Activated CD4-positive, CD25-positive, alpha-beta regulatory T cell treated with anti-CD3 and anti-CD28 coated beads, Interleukin-2, amount 50 U/mL, for 72 hours (primary cell): ENCODE data around the gene GPSM3.
"Not testable (repeated sequence)": the region's sequence is repeated elsewhere in the genome, so short reads cannot be mapped to it uniquely, and the experiment has no call there.

Experiments used
- DNase-seq: peaks from one replicate; pipeline ENCODE4 v3.0.0; 2021

Gene GPSM3

GRCh38 chr6:32186151-32186840, 6.1 kb downstream of the GPSM3 start:
- not testable (repeated sequence) for DNase-seq

GRCh38 chr6:32185681-32186131, 6.7 kb downstream of the GPSM3 start:
- not testable (repeated sequence) for DNase-seq

DNA sequence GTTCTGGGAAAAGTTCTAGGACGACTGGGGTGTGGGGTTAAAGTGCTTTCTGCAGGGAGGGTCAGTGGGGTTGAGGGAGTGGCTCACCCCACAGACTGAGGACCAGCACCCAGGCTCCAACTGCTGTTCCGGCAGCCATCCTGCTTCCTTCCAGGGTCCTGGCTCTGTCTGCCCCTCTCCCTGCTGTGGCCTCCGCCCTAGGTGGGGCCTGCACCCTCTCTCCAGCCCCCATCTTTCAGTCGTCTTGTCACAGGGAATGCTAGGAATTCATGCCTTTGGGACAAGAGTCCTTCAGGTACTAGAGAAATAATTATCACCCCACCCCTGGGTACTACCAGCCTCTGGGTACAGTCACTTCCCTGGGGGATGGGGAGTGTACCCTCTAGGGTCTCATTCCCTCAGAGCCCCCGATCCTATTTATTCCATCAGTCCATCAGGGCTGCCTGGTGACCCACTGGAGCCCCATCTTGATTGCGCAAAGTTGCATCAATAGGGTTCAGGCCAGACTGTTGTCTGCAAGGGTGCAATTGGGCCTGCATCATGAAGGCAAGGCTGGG, 8.3 kb downstream of the GPSM3 start, which contains the start of gene AGER:
Gene AGER (minus strand): TSS at position 170 of the 557 bp plus-strand sequence. CDS start 31 bp downstream, at position 139.
- DNase-seq, result no peak

- DNase-seq, result no peak
These were observed 8.9 kb downstream of the GPSM3 start for GRCh38 chr6:32183483-32184083.

- no peak for DNase-seq
These were observed 9.4 kb downstream of the GPSM3 start for GRCh38 chr6:32183030-32183429.

- DNase-seq, result no peak
These were observed 9.9 kb downstream of the GPSM3 start for GRCh38 chr6:32182555-32182981.

DNA sequence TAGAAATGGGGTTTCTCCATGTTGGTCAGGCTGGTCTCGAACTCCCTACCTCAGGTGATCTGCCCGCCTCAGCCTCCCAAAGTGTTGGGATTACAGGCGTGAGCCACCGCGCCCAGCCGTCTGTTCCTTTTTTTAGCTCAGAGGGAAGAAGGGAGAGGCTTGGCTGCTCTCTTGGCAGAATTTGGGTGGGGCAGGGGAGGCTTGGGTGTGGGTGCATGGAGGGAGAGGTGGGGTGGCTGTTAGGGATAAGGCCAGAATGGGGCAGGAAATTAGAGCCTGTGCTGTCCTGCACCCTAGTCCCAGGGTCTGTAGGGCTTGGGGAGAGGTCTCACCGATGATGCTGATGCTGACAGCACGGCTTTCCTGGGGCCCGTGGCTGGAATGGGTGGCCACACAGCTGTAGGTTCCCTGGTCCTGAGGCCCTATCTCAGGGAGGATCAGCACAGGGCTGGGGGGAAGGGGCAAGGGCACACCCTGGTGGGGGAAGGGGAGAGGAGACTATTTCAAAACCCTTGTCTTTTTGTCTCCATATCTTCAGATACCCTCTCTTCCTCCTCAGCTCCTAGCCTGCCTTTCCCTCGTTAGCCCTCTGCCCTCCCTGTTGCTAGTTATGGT, 10.4 kb downstream of the GPSM3 start:
- no peak for DNase-seq

DNA sequence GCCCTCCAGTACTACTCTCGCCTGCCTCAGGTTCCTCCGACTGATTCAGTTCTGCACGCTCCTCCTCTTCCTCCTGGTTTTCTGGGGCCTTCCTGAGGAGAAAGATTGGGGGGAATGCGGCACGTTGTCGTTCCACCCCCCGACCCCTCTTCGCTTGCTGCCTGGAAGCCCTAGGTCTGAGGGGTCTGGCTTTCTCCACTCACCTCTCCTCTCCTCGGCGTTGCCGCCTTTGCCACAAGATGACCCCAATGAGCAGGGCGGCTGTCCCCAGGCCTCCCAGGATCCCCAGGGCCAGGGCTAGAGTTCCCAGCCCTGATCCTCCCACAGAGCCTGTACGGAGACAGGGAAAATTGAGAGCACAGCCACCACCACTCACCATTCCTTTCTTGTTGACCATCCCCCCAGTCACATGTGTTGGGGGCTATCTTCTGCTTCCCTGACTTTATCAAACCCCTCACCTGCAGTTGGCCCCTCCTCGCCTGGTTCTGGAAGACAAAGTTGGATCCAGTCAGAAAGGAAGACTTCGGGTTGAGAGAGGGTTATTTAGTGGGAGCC, 11.2 kb downstream of the GPSM3 start:
- DNase-seq, result no peak

- no peak for DNase-seq
These were observed 12.6 kb downstream of the GPSM3 start for GRCh38 chr6:32179766-32180405.

DNA sequence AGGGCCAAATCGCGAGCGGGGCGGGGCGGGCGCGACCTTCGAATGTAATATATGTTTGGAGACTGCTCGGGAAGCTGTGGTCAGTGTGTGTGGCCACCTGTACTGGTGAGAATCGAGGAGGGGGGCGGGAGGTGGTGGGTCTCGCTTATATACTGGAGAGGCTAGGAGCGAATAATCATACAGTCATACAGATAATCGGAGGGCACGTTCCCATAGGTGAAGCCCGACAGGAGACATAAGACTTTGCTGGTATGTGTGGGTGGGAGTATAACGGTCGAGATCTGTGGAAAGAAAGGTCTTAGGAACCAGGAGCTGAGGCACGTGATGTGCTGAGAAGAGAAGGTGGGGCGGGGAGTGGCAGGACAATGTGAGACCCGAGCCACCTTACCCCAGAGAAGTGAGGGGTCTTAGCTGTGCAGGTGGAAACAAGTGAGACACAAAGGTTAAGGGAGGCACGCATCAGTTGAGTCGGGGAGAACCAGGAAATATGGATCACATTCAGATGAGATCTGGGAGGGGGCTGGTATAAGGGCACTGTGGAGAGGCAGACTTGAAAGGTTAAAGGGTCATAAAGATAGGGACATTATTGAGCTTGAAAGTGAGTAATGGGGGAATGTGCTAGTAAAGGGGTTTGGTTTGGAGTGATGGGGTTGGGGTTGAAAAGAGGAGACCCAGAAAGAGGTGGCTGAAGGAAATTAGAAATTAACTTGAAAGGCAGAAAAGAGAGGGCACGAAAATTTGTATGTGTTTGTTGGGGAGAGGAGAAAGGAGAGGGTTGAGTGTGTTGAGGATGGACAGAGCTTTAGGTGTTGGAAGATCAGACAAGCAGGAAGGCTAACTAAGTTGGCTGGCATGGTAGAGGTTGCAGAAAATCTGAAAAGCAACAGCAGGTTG, 13.6 kb downstream of the GPSM3 start:
- DNase-seq, result no peak

- DNase-seq, result peak; percentile 78
These were observed 14.5 kb downstream of the GPSM3 start, which contains the start of gene RNF5 for GRCh38 chr6:32177788-32178546. Gene RNF5 (plus strand): TSS chr6:32178405. CDS start chr6:32178512, 107 bp downstream.

GRCh38 chr6:32177183-32177787, 15.2 kb downstream of the GPSM3 start:
- no peak for DNase-seq

DNA sequence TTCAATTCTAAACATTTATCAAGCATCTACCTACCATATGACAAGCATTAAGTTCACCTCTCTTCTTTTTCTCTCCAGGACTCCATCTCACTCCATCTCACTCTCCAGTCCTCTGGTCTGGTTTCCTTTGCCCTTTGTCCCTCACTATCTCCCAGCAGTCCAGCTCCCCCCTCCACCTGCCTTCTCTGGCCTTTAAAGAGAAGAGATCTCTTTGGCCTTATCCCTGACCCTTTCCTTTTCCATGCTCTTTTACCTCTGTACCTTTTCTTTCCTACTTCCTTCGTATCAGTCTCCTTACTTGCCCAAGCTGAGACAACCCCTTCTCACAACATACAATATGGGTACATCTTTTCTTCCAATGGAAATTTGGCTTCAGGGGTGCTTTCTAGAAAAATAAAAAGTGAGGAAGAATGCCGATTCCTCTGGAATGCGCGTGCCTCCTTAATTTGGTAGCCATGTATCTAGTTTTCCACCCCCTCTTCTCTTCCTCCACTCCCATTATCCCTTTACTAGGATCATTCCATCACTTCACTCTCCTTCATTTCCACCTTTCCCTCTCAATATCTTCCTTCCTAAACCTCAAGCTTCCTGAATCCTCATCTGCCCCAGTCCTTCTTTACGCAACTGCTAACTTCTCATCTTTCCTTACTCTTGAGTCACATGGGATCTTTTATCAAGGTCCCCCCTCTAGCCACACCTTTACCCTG, 15.8 kb downstream of the GPSM3 start:
- no peak for DNase-seq

DNA sequence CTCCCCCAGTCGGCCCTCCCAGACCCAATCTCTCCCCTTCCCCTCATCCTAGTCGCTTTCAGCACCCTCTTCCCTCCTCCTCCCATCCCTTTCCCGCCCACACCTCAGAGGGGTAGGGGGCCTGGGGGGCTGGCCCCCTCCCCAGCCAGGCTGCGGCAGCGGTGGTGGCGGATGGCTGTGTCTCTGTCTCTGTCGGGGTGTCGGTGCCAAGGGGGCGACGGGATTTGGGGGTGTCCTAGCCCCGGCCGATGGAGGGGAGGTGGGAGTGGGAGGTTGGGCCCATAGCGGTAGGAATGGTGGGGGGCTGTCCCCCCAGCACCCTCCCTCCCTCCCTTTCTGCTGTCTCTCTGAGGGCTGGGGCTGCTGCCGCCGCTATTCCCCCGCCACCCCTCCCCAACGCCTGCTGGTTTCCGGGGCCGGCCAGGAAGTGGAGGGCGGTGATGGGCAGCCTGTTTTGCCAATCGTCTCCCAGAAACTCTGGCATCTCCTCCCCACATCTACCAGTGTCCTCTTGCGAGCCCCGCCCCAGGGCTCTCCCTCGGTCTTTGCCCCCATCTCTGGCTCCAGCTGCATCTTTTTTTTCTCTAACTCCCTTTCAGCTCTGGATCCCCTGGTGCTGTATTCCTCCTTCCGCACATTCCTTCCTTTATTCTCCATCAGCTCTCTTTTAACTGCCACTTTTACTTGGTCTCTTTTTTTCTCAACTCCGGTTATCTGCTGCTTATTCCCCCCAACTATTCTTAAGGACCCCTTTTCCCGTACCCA, 16.6 kb downstream of the GPSM3 start, which contains the start of gene AGPAT1:
Gene AGPAT1 (minus strand): TSS at position 374 of the 765 bp plus-strand sequence. CDS start 4,588 bp downstream, outside the sequence.
- peak; percentile 98 for DNase-seq

DNA sequence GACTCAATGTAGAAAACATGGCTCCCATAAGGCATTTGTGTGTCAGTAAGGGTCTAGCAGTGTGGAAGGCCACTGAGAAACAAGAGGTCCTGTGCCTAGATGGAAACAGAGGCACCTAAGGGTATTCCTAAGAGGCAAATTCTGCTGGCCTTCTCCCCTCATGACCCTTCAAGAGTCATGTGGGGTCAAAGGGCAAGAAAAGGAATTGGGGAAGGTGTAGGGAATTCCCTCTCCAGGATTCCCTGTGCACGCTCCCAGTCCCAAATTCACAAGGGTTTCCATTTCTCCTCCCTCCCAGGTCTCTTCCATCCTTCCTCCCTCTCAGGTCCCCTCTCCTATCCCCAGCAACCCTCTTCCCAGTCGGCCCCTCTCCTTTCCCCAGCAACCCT, 17.1 kb downstream of the GPSM3 start:
- DNase-seq, result no peak

DNA sequence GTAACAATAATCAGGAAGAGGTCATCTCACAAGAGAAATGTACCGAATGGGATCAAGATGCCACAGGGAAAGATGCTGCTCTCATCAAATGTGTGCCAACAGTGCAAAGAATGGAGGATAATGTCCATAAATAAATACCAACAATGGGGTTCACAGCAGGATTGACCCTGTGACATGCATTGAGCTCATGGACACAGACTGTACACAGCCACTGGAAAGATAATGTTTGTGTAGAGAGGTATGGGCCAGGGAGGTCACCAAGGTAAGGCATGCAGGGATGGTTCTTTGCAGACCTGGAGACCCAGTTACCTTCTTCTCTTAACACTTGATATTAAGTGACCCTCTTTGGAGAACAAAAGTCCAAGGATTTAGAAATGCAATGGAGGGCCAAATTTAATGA, 18.0 kb downstream of the GPSM3 start:
- DNase-seq, result no peak

GRCh38 chr6:32173051-32173727, 19.3 kb downstream of the GPSM3 start:
- no peak for DNase-seq

DNA sequence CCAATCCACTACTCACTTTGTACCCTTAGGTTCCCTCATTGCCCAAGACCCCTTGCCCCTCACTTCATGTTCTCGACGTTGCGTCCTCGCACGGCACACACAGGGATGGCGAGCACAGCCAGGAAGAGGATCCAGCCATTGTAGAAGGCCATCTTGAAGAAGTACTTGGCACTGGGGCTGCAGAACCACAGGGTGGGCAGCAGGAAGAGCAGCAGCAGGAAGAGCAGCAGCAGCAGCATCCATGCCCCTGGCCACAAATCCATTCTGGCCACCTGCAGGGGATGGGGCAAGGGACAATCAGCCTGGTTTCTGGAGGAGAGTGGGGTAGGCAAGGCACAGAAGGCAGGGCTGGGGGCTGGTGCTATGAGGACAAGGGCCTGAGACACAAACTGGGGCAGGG, 21.2 kb downstream of the GPSM3 start:
- no peak for DNase-seq
